K562 treated with DMSO at 1 percent for 12 hours (cell line): ENCODE results near the gene FGF18. TPM values are rescaled to one million over a fixed set of nuclear protein-coding genes. Genes with fewer than 3 reads are reported as not detected.

ENCODE experiments used
- total RNA-seq: library from RNA; unstranded; fragments of 300-600 nt; gene quantifications from 2 replicates; pipeline ENCODE4 v1.2.3, GENCODE V29; 2022; ENCODE audit not compliant: insufficient read depth

Gene FGF18, protein sequence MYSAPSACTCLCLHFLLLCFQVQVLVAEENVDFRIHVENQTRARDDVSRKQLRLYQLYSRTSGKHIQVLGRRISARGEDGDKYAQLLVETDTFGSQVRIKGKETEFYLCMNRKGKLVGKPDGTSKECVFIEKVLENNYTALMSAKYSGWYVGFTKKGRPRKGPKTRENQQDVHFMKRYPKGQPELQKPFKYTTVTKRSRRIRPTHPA
- total RNA-seq = not detected in 2 replicates

DNA sequence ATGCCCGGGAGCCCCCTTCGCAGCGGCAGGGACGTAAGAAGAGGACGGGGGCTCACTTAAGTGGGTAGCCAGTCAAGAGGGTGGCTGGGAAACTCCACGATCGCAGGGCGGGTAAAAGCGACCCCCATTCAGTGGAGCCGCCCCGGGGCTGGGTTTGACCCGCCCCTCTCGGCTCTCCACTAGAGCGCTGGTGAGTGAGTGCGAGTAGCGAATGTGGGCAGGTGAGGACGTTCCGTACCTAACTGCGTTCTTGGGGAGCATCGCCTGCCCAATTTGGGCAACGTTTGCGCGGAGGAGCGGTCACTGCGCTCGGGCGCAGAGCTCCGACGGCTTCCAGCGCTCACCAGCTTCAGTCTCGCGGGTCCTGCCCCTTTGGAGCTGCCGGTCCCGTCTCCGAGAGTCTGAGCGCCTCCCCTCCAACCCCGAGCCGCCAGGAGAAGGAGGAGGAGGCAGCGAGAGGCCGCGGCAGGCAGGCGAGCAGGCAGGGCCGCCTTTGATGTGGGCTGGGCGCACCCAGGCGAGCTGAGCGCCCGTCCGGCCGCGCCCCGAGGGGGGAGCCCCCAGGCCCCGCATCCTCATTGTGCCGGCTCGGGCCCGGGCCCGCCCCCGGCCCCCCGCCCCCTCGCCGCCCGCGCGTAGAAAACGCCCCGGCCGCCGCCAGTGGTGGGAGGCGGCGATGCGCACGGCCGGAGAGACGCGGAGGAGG lies at the start of gene FGF18:
Gene FGF18, plus strand, starts transcription at position 666 of the 706 bp plus-strand sequence. CDS start 553 bp downstream, outside the sequence.

DNA sequence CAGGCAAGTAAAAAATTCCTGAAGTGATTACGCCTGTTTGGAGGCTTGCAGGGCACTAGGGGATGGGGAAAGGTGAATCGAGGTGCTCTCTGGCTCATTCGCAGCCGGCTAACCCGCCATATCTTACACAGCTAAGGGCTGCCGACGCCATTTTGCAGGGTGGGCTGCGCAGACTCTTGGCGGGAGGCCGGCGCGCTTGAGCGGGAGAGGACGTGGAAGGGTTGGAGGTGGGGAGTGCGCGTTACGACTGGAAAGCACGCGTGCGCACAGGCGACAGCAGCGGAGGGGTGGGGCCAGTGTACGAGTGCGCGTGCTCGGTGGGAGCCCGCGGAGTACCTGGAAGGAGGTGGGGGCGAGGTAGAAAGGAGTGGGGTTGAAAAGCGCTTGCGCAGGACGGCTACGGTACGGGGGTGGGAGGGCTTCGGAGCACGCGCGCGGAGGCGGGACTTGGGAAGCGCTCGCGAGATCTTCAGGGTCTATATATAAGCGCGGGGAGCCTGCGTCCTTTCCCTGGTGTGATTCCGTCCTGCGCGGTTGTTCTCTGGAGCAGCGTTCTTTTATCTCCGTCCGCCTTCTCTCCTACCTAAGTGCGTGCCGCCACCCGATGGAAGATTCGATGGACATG lies 32.0 kb upstream of the FGF18 start, which contains the start of gene NPM1:
Gene NPM1, plus strand, starts transcription at position 505 of the 625 bp plus-strand sequence. Its CDS starts 100 bp downstream, at position 605.

Other genes with a start within 250 kb of the FGF18 start
- not detected in 2 replicates for gene TLX3, start 110.4 kb upstream of the FGF18 start, total RNA-seq
- gene NPM1, start 31.8 kb upstream of the FGF18 start, total RNA-seq = 1,363 and 1,381 TPM in 2 replicates